H9 (cell line): ENCODE results near the gene CCNB1IP1. TPM values are rescaled to one million over a fixed set of nuclear protein-coding genes. Genes with fewer than 3 reads are reported as not detected.

Experiments used
- DNase-seq: peaks from one replicate; pipeline ENCODE4 v3.0.0-alpha.2; 2017
- H2AFZ ChIP-seq: one replicate; pipeline ENCODE4 v1.6.1; 2013; ENCODE audit warnings: mild to moderate bottlenecking, low read length, control low read depth, moderate library complexity
- H2AK5ac ChIP-seq: 2 replicates; pipeline ENCODE4 v1.6.1; 2013; ENCODE audit warnings: low read length, control low read depth, mixed read lengths; ENCODE audit not compliant: insufficient read length
- H2BK120ac ChIP-seq: one replicate; pipeline ENCODE4 v1.6.1; 2013; ENCODE audit warnings: low read depth, mild to moderate bottlenecking, low read length, control low read depth, inconsistent platforms; ENCODE audit not compliant: poor library complexity, severe bottlenecking
- H2BK12ac ChIP-seq: 2 replicates; pipeline ENCODE4 v1.6.1; 2013; ENCODE audit warnings: low read length, control low read depth, mixed read lengths, low read depth; ENCODE audit not compliant: insufficient read length
- H2BK15ac ChIP-seq: 2 replicates; pipeline ENCODE4 v1.6.1; 2013; ENCODE audit warnings: low read depth, low read length, control low read depth
- H2BK20ac ChIP-seq: one replicate; pipeline ENCODE4 v1.6.1; 2013; ENCODE audit warnings: low read depth, mild to moderate bottlenecking, low read length, control low read depth, inconsistent platforms; ENCODE audit not compliant: poor library complexity, severe bottlenecking
- H2BK5ac ChIP-seq: 2 replicates; pipeline ENCODE4 v1.6.1; 2013; ENCODE audit warnings: low read length, control low read depth, mixed read lengths; ENCODE audit not compliant: insufficient read length
- H3K14ac ChIP-seq: 2 replicates; pipeline ENCODE4 v1.6.1; 2013; ENCODE audit warnings: low read length, control low read depth; ENCODE audit not compliant: insufficient read depth
- H3K18ac ChIP-seq: 2 replicates; pipeline ENCODE4 v1.6.1; 2013; ENCODE audit warnings: low read depth, mild to moderate bottlenecking, mixed read lengths, low read length, control low read depth; ENCODE audit not compliant: insufficient read length
- H3K23ac ChIP-seq: 2 replicates; pipeline ENCODE4 v1.6.1; 2013; ENCODE audit warnings: low read length, control low read depth, mixed read lengths, low read depth; ENCODE audit not compliant: insufficient read length
- H3K23me2 ChIP-seq: 2 replicates; pipeline ENCODE4 v1.6.1; 2013; ENCODE audit warnings: low read depth, mild to moderate bottlenecking, mixed read lengths, low read length, control low read depth; ENCODE audit not compliant: insufficient read length, poor library complexity, severe bottlenecking
- H3K27ac ChIP-seq: 2 replicates; pipeline ENCODE4 v1.5.1; 2013; ENCODE audit warnings: low read length, control low read depth, mixed read lengths, low read depth; ENCODE audit not compliant: insufficient read length
- H3K27me3 ChIP-seq: 2 replicates; pipeline ENCODE4 v1.6.1; 2013; ENCODE audit warnings: low read length, control low read depth, inconsistent platforms; ENCODE audit not compliant: insufficient read depth
- H3K4ac ChIP-seq: 2 replicates; pipeline ENCODE4 v1.6.1; 2013; ENCODE audit warnings: low read depth, mild to moderate bottlenecking, control low read depth, inconsistent platforms, low read length, moderate library complexity
- H3K4me1 ChIP-seq: 2 replicates; pipeline ENCODE4 v1.6.1; 2013; ENCODE audit warnings: low read length, control low read depth, inconsistent platforms; ENCODE audit not compliant: insufficient read depth
- H3K4me2 ChIP-seq: 2 replicates; pipeline ENCODE4 v1.6.1; 2013; ENCODE audit warnings: low read length, control low read depth, mixed read lengths; ENCODE audit not compliant: insufficient read length, insufficient read depth
- H3K56ac ChIP-seq: 2 replicates; pipeline ENCODE4 v1.6.1; 2013; ENCODE audit warnings: low read depth, mild to moderate bottlenecking, mixed read lengths, low read length, control low read depth; ENCODE audit not compliant: insufficient read length
- H3K79me1 ChIP-seq: 2 replicates; pipeline ENCODE4 v1.6.1; 2013; ENCODE audit warnings: low read depth, mild to moderate bottlenecking, moderate library complexity, low read length, control low read depth, inconsistent platforms; ENCODE audit not compliant: insufficient read depth, poor library complexity, severe bottlenecking
- H3K79me2 ChIP-seq: 2 replicates; pipeline ENCODE4 v1.6.1; 2013; ENCODE audit warnings: low read length, control low read depth, inconsistent platforms; ENCODE audit not compliant: insufficient read depth
- H3K9ac ChIP-seq: 2 replicates; pipeline ENCODE4 v1.6.1; 2013; ENCODE audit warnings: low read length, control low read depth, mixed read lengths; ENCODE audit not compliant: insufficient read length; ENCODE audit errors: extremely low read depth
- H3K9me3 ChIP-seq: one replicate; pipeline ENCODE4 v1.6.1; 2013; ENCODE audit warnings: low read depth, low read length, inconsistent platforms; ENCODE audit not compliant: control insufficient read depth
- H3T11ph ChIP-seq: one replicate; pipeline ENCODE4 v1.6.1; 2013; ENCODE audit warnings: mild to moderate bottlenecking, low read length, control low read depth, inconsistent platforms
- H4K20me1 ChIP-seq: one replicate; pipeline ENCODE4 v1.6.1; 2013; ENCODE audit not compliant: control insufficient read depth, insufficient read length, insufficient read depth
- H4K5ac ChIP-seq: 2 replicates; pipeline ENCODE4 v1.6.1; 2013; ENCODE audit warnings: low read depth, mild to moderate bottlenecking, mixed read lengths, low read length, control low read depth; ENCODE audit not compliant: insufficient read length
- H4K8ac ChIP-seq: replicated peaks from 2 replicates; pipeline ENCODE4 v1.6.1; 2013; ENCODE audit warnings: low read length, control low read depth, mixed read lengths, low read depth; ENCODE audit not compliant: insufficient read length
- H4K91ac ChIP-seq: 2 replicates; pipeline ENCODE4 v1.6.1; 2013; ENCODE audit warnings: low read depth, mild to moderate bottlenecking, moderate library complexity, mixed read lengths, low read length, control low read depth; ENCODE audit not compliant: insufficient read length
- H3K27ac Mint-ChIP-seq, 3 experiments: 2 replicates in 2 of 3; 3 replicates in 1 of 3; pipeline ENCODE4 v1.8.0; 2020 to 2021; ENCODE audit warnings: mixed read lengths in 3 of 3, mild to moderate bottlenecking in 1 of 3, moderate library complexity in 1 of 3
- H3K27me3 Mint-ChIP-seq: 2 replicates; pipeline ENCODE4 v1.8.0; 2021; ENCODE audit warnings: low read depth, mild to moderate bottlenecking, moderate library complexity, mixed read lengths
- H3K36me3 Mint-ChIP-seq, 3 experiments: 2 replicates in 2 of 3; 3 replicates in 1 of 3; pipeline ENCODE4 v1.8.0; 2020 to 2021; ENCODE audit warnings: low read depth in 3 of 3, mixed read lengths in 3 of 3; ENCODE audit not compliant: insufficient read depth in 1 of 3
- H3K4me1 Mint-ChIP-seq, 2 experiments: 2 replicates each; pipeline ENCODE4 v1.8.0; 2020; ENCODE audit warnings: mixed read lengths in 2 of 2
- H3K4me3 Mint-ChIP-seq, 2 experiments: 2 replicates in 1 of 2; 3 replicates in 1 of 2; pipeline ENCODE4 v1.8.0; 2020 to 2021; ENCODE audit warnings: mild to moderate bottlenecking in 2 of 2, mixed read lengths in 2 of 2, moderate library complexity in 1 of 2
- H3K9me3 Mint-ChIP-seq, 2 experiments: 2 replicates in 1 of 2; 3 replicates in 1 of 2; pipeline ENCODE4 v1.8.0; 2020; ENCODE audit warnings: mild to moderate bottlenecking in 2 of 2, mixed read lengths in 2 of 2, moderate library complexity in 1 of 2
- WGBS: extraction: QIAGEN DNeasy Blood & Tissue Kit; methylation state at CpG from one replicate; pipeline ENCODE4 v1.1.7; 2013; ENCODE audit warnings: missing lambda C conversion rate, low lambda C conversion rate, mixed read lengths; ENCODE audit not compliant: insufficient read length; ENCODE audit errors: extremely low coverage; 5-methylcytosine and 5-hydroxymethylcytosine counted together
- total RNA-seq: library from RNA; stranded (reverse); gene quantifications from 2 replicates; pipeline ENCODE4 v1.2.1, GENCODE V29; 2021
- TF ChIP-seq, protein P1 (sequence below): fragments of 200-600 bp; sonication (generic); conservative IDR thresholded peaks from 3 replicates; pipeline ENCODE4 v1.8.0; 2021; ENCODE audit warnings: antibody characterized with exemption, mild to moderate bottlenecking

Gene CCNB1IP1
- total RNA-seq, 1 experiment from 2014 or later: 165 TPM

DNA sequence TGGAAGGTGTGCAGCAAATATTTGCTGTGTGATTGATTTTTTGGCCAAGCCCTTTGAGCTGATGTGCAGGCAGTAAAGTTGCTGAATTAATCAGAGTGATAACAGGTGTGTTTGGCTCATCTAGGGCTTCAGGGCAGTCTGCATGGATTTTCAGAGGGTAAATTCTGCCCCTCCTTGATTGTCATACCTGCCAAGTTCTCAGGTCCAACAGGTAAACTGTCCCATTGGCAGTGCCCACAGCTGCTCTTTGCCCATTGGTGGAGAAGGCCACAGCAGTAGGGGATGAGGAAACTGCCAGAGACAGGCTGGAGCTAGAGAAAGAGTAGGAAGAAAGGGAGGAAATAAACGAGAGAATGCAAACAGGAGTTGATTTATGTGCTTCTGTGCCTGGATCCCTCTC, 46.7 kb upstream of the CCNB1IP1 start:
- DNase-seq: no peak
- Histone ChIP-seq H3K56ac (no peak overlapping the region), H3K4me2 (no peak overlapping the region), H3K79me1 (no peaks in the 10 kb centered on the region), H3K27me3 (no peaks in the 10 kb centered on the region), H2AFZ (no peak overlapping the region), H2BK120ac (no peak overlapping the region), H3K9me3 (no peaks in the 10 kb centered on the region), H3K18ac (no peak overlapping the region), H3K27ac (no peak overlapping the region), H4K91ac (no peak overlapping the region), H2BK12ac (no peak overlapping the region), H3K23me2 (no peaks in the 10 kb centered on the region), H4K5ac (no peak overlapping the region), H2BK15ac (no peak overlapping the region), H2BK5ac (no peak overlapping the region), H3K14ac (no peak overlapping the region), H3K79me2 (no peaks in the 10 kb centered on the region), H3K4ac (no peak overlapping the region), H3K23ac (no peak overlapping the region), H4K8ac (no peak overlapping the region), H4K20me1 (no peaks in the 10 kb centered on the region), H2BK20ac (no peak overlapping the region), H3K4me1 (no peaks in the 10 kb centered on the region), H3K9ac (no peak overlapping the region), H2AK5ac (no peak overlapping the region), H3T11ph (no peak overlapping the region)
- Mint-ChIP-seq H3K36me3 (peaks cover 31 to 78% (median 66%) of the 10 kb centered on the region in 3 experiments; a peak in 6 of 7 replicates), H3K27ac (no peak overlapping the region; a peak in 1 of 7 replicates), H3K27me3 (no peaks in the 10 kb centered on the region), H3K9me3 (no peaks in the 10 kb centered on the region; a peak in 1 of 5 replicates), H3K4me1 (no peaks in the 10 kb centered on the region), H3K4me3 (no peak overlapping the region)
- TF ChIP-seq, protein P1, sequence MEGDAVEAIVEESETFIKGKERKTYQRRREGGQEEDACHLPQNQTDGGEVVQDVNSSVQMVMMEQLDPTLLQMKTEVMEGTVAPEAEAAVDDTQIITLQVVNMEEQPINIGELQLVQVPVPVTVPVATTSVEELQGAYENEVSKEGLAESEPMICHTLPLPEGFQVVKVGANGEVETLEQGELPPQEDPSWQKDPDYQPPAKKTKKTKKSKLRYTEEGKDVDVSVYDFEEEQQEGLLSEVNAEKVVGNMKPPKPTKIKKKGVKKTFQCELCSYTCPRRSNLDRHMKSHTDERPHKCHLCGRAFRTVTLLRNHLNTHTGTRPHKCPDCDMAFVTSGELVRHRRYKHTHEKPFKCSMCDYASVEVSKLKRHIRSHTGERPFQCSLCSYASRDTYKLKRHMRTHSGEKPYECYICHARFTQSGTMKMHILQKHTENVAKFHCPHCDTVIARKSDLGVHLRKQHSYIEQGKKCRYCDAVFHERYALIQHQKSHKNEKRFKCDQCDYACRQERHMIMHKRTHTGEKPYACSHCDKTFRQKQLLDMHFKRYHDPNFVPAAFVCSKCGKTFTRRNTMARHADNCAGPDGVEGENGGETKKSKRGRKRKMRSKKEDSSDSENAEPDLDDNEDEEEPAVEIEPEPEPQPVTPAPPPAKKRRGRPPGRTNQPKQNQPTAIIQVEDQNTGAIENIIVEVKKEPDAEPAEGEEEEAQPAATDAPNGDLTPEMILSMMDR: no peak
- WGBS: no CpG with 5 or more reads among the region's 1 CpG
